NCI-H526 (cell line): ENCODE data around the gene MEF2C.

ENCODE experiments used
- DNase-seq, 2 experiments: peaks; one replicate each; lab custom pipeline; 2025; lab: John Stamatoyannopoulos, UW

Gene MEF2C

DNA sequence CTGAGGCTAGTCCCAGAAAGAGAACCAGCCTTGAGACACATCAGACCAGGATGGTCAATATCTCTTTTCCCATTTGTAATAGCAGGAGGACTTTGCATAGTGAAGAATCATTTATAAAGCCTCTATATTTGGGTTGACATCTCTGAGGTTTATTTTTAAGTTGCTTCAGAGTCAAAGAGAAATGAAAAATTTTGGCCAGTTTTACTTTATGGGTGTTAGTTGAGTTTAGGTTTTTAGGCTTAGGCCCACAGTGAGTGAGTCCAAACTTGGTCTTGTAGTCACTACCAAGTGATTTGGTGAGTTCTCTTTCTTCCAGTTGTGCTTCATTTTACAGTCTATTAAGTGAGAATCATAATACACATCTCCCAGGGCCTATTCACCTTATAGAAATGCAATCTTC, 5.3 kb upstream of the MEF2C start:
- no peak for DNase-seq

DNA sequence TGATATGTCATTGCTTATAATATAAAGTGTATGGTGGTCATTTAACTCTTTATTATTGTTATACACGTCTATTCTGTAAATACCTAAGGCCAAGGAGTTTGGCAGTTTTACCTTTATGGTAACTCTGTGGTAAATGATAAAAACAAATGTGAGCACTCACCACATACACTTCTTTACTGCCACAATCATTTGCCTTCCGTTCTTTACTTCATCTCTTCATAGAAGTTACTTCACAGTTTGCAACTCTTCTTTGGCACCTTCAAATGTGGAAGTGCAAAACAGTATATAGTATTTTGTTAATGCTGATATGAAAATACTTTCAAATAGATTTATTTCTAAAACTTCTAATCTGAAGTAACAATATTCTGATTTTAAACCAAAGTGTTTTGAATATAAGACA, 4.4 kb upstream of the MEF2C start:
- DNase-seq: no peak

DNA sequence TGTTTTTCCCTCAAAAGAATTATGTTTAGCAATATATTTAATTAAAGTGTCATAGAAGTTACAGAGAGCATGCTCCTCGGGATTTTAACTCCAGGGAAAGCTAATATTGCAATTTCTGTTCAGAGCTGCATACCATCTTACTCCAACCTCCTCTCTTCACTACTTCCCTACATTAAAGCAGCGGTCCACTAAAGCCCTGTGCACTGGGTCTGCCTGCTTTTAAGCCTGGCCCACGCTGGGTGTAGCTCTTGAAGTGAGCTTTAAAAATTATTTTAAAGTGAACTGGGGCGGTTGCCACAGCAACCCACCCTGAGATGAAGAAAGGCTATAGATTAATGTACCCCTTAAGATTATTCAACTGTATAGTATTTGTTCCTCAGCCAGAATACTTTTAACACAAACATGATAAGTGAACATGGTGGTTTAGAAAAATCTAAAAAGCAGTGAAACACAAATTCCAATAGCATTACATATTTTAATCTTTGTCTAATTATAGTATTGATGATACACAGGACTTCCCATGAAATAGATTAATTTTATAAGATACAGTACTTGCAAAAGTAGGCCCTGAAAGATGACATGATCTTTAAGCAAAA, 3.9 kb upstream of the MEF2C start:
- no peak for DNase-seq

DNA sequence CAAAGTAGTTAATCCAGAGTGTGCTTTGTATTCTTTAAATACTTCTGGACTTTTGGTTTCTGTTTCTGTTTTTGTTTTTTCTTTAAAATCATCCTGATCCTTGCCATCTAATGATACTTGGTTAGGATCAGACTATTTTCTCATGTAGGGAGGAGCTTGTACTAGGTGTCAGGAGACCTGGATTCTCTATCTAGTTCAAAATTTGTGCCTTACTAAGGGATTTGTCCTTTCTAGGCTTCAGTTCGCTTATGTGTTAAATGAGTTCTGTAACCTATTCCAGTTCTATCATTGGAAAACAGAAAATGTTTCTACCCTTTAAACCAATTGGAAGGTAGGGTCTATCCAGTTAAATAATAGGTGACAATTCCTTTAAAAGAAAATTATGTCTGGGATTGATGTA, 3.3 kb upstream of the MEF2C start:
- DNase-seq: no peak

DNA sequence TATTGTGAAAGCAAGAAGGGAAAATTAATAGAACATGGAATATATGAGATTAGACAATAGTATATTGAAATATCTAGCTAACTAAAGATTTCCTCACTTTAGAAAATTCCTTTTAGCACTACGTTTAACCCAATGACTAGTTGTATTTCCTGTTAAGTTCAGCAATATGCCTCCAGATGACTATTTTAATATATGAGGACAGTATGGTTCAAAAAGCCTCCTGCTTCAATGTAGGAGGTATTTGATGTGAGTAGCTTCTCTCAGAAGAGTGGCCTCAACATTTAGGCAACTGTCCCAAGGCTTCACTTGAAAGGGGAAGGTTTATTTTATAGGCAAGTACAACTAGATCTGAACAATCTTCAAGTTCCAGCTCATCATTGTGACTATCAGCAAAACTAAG, 2.0 kb upstream of the MEF2C start:
- DNase-seq: no peak

DNA sequence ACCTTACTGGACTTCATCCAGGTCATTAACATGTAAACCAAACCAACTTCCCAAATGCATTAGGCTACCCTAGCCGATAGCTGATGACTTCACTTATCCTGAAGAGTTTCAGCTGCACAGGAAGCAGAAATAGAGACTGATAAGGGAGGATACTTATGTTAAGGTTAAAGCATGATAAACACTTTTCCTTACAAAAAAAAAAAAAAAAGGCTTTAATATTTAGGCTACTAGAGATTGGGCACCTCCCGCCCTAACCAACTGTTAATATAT, 1.6 kb upstream of the MEF2C start:
- DNase-seq: no peak

DNA sequence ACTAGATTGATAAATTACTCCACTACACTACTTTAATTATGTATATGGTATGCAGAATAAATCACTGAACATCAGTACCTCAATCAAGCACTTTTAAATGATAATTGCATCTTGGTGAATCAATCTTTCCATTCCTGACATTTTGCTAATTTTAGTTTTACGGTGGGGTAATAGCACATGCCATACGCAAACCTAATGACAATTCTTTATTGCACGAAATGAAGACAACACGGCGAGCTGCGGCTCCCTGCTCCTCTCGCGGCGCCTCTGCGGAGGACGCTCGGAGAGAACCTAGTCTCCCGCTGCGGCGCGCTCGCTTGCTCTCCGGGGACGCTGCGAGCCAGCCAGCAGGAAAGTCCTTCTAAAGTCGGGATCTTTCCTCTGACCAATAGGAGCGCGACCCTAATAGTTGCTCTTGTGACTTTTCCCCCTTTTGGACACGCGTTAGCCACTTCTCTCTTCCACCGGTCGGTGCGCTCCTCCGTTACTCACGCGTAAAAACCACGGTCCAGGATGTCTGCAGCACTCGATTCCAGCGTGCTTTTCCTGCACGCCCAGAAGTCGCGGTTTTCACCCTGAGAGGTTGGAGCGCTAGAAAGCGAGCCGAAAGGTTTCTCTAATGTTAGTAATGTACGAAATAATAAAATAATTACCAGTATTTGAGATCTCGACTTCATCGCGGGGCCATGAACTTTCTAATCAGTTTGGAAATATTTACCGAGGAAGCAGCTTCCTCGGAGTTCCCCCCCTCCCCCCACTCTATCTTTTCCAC, 1.0 kb upstream of the MEF2C start:
- DNase-seq: peak; percentile 58 to 63

DNA sequence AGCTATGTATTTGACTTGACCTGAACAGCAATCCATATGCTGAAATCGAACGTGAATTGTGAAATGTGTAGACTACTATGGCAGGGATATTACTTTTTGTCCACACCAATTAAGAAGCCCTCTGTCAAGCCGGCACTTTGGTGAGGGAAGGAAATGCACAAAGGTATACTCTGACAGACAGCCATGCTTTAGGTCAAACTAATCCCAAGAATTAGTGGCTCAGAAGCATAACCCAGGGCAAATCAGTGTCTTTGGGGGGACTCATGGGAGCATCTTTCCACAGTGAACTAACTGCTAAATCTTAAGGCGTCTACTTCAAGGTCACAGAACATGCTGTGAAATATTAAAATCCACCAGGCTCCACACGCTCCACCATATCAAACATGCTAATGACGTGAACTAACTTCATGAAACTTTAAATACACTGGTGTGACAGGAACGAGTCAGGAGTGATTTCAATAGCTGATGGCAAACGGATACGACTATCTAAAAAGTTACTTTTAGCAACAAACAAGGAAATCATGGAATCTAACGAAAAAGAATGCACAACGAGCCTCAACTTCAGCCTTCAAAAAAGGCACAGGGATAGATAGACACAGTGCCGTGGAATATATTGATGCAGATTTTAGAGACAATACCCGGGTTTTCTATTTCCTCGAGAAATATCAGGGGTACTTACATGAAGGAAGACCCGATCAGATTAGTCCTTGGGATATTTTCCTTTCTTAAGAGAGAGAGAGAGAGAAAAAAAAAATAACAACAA, 527 bp downstream of the MEF2C start:
- DNase-seq: peak in 1 of 2 experiments; percentile 18

DNA sequence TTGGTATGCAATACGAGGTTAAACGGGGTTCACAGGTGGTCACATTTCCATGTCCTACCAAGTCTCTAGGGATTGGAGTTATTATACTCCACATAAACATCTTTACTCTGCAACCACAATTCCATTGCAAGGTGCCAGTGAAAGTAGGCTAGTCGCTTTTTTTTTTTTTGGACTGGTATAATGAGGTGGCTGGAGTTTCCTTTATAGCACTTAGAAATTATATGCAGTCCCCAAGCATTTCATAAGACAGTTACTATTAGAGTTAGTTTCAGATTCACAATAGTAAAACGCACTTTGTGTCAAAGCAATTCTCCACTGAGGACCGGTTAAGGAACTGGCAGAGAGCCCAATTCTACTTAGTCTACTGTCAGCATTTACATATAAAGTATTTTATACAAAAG, 1.4 kb downstream of the MEF2C start:
- peak in 1 of 2 experiments; percentile 17 for DNase-seq

DNA sequence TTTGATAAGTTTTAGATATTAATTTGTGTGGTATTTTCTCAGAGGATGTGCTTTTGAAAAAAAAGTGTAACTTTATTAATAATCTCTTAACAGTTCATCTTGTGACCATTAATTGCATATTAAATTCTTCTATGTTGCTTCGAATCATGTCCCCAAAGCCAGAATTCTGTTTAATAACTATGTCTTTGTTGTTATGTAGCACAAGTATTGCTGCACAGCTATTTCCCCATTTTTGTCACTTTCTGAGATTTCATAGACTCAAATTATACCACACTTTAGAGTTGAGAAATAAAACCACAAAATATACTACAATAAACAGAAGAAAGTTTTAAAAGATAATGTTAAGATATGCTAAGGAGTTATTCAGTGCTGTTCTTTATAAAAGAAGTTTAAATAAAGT, 2.8 kb downstream of the MEF2C start:
- DNase-seq: no peak

DNA sequence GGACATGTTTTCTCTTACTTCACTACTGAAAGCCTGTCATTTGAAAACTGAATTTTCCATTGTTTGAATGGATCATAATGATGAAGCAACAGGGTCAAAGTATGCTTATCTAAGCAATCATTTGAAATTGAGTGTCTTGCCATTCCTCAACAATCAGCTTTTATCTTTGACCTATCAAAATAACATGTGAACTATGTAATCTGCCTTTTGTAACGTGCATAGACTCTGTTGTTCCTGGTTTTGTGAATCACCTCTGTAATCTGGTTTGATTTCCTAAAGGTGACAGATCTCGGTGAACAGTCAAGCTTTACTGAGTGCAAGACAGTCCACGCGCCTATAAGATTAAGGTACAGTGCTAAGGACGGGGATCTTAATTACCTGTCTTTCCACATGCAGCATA, 3.3 kb downstream of the MEF2C start:
- DNase-seq: peak in 1 of 2 experiments; percentile 7

DNA sequence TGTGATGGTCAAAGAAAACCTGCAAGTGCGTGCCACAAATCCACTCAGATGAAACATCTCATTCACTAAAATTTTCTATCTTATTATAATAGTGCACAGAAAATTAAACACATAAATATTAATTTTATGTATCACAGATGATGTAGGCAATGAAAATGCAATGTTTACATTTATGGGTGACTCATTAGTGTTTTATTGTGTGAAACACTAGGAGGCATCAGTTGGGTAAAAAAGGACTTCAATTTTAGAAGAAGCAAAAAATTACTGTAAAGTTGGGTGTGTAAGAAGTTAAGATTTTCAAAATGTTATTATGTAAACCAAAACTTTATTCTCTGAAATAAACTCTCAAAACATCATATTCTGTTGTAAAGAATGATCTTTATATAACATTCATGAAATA, 4.0 kb downstream of the MEF2C start:
- no peak for DNase-seq

DNA sequence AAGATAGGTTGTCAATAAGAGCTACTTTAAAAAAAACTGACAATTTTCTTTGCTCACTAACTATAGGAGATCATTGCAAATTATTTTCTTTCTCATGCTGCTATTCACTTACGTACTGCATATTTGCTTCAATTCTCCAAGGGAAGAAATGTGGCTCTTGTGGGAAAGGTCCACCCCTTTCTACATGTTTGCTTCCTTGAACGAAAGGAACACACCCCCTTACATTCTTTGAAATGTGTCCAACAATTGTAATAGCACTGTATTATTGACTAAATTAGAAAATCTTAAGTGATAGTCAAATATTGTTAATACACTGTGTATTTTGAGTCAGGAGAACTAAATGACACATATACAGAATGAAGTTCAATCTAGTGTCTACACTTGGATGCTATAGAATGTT, 5.2 kb downstream of the MEF2C start:
- no peak for DNase-seq

DNA sequence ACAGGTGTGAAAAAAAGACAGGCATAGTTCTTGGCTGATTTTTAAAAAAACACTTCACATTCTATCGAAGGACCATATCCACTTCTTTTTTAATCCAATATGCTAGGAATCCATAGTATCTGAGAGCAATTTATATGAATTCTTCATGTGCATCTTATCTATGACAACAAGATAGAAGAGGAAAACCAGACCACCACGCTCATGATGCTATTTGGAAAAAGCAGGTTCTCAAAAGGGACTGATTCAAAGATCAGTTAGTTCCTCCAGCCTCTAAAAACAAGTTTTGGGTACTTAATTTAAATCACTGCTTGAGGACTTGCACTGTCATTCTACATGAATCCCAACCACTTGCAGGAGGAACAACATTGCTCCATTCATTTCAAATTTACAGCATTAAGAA, 6.3 kb downstream of the MEF2C start:
- no peak for DNase-seq

DNA sequence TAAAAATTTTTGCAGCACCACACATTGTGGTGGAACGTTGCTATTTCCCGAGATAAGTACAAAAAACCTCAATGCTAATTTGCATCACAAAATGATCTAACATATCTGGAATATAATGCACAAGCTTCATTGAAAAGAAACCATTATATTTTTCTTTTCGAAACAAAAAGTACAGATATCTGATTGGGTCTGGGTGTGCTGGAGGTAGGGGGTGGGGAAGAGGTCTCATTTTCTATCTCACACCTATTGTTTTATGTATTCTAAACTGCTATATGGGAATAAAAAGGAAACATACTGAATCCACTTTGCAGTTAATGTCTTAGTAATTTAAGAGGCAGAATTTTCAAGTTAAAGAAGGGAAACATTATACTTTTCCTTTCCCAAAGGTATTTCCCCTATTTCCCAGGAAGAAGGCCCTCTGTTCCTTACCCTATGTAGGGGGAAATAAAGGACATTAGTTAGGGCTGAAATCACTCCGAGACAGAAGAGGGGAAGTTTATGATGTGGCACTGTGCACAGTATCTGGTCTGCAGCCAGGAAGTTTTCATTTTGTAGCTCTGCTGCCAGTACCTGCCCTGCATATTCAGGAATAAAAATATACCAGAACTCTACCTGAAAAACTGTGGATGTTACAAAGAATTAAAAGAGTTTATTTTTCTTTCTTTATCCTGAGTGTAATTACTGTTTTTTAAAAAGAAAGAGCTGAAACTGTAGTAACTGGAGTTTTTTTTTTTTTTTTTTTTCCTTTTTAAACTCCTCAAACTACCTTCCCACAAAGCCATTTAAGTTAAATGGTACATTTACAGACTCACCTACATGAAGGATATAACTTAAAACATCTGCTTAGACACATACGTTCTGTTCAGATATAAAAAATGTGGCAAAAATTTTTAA, 7.4 kb downstream of the MEF2C start:
- DNase-seq: peak; percentile 12 to 35

DNA sequence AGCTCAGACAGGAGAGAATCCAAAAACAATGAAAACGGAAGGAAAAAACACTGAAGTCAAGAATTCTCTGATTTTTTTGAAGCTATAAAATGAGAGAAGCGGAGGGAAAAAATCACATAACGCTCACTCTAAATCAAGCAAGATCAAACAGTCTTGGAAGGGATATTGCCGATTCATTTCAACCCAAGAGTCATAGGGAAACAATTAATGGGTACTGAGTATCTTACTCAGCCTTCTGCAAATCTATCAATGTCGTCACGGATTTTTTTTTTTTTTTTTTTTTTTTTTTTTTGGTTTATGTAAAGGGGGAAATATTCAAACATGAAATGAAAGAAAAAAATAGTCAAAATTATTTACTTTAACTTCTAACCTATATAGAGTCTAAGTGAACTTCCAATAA, 9.5 kb downstream of the MEF2C start:
- no peak for DNase-seq

DNA sequence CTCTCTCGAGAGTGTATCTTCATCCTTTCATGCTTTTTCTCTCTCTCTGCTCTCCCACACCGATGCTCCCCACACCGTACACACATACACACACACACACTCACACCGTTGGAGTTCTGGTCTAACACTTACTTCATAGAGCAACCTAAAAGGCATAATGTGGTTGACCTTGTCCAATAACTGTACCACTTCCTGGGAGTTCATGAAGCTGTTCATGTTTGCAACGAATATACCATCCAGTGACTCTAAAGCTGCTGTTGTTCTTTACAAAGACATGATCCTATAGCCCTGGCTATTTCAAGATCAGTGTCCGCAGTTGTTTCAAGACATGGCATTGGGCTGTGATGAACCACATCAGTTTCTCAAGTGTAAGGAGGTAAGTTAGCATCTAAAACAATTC, 10.0 kb downstream of the MEF2C start:
- DNase-seq: no peak

DNA sequence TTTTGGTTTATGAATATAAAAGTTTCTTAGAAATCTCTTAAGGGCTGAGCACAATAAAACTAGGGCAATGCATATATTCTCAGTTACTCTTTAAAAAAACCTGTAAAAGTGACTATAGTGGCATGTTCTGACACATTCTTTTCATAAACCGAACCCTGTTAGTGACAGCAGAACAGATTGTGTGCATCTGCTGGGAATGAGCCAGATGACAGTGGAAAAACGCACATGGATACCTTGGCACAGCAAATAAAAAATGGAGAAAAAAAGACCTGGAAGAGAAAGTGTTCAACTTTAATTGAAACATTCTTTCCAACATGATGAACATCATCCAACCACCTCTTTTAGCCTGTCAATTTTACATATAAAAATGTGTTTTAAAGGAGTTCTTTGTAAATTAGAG, 12.7 kb downstream of the MEF2C start:
- DNase-seq: peak in 1 of 2 experiments; percentile 9

DNA sequence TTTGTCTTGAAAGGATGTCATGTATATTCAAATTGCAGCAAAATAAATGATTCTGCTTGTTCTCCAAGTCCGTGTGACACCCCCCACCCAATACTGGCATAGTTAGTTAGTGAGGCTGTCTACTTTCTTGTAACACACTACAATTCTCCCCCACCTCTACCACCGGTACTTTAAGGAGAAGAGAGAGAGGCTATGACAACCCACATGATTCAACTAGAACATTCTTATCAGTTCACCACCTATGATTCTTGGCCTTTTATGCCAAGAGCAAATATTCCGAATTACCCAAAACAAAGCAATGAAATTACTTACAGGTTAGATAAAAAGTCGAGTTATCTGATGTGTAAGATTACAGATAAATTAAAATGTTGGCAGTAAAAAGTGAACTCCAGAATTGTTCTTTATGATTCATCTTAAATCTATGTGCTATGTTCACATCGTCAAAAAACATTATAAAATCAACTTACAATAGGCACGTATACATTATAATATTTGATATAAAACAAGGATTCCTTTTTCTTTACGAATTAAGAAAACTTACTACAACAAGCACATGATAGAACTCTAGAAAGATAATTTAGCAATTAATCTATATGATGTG, 14.4 kb downstream of the MEF2C start:
- DNase-seq: no peak

DNA sequence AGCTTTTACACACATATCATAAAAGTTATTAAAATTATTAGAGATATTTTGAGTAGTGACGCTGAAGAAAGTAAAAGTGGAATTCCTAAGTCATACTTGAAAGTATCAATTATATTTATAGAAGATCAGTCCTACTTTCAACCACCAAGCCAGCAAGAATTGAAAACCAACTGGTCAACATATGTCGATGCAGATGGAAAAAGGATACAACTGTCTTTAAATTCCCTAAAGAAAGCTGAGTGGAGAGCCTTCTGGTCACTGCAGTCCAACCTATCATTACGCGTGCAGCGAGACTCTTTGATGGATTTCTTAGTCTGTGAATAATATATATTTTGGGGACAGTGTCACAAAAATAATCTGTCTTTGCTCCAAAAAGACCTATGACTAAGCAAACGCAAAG, 15.3 kb downstream of the MEF2C start:
- DNase-seq: no peak

DNA sequence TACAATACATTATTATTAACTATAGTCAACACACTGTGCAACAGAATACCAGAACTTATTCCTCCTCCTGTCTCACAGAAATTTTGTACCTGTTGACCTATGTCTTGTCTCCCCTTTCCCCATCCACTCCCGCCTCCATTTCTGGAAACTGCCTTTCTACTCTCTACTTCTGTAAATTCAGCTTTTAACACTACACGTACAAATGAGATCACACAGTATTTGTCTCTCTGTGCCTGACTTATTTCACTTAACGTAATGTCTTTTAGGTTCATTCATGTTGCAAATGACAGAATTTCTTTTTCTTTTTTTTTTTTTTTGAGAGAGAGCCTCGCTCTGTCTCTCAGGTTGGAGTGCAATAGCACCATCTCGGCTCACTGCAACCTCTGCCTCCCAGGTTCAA, 19.5 kb downstream of the MEF2C start:
- no peak for DNase-seq

DNA sequence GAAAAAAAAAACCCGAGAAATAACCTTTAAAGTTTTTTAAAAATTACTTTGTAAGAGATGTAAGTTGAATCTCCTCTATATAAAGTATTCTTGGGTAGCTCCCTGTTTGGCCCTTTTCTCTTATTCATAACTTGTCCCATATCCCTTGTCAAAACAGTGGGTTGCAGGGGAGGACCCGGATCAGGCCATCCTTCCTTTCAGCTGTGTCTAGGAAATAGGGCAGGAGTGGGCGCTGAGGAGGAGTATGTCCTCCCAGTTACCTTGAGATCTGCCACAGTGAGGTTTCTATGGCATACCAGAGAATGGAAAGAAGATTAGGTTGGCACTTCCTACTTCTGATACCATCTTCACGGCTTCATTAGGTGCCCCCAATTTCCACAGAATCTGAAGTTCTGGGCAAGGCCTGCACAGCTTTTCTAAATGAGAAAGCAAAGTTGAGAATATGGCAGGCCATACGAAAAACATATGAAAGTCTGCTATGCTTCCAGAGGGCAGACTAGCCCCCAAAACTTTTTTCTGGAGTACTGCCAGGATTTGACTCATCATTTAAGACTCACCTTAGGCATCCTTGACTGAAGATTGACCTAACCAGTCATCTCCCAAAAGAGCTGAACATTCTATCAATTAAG, 20.3 kb downstream of the MEF2C start:
- DNase-seq: no peak
